Non-pigmented ciliary epithelial cell (primary cell): ENCODE data around the gene SOCS1.

Experiments used
- DNase-seq: peaks from one replicate; pipeline ENCODE4 v3.0.0-alpha.2; 2010; ENCODE audit warnings: low read depth

SOCS1 gene

DNA sequence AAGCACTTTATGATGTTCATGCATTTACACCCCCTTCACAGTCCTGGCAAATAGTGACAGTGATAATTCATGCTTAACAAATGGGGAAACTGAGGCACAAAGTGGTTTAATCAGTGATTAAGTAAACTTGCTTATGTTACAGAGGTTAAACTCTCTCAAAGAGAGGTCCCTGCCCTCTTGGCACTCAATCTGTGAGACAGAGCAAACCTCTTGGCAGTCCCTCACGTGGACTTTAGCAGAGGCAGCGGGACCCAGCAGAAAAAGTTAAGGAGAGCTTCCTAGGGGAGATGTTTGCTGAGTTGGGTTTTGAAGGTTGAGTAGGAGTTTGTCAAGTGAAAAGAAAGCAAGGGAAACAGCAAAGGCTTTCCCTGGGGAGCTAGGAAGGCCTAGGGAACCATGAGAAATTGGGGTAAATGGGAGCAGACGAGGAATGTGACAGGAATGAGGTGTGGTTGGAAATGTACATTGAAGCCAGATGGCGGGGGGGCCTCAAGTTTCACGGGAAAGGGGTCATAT is 10.7 kb downstream of the SOCS1 start:
- DNase-seq, result no peak

DNA sequence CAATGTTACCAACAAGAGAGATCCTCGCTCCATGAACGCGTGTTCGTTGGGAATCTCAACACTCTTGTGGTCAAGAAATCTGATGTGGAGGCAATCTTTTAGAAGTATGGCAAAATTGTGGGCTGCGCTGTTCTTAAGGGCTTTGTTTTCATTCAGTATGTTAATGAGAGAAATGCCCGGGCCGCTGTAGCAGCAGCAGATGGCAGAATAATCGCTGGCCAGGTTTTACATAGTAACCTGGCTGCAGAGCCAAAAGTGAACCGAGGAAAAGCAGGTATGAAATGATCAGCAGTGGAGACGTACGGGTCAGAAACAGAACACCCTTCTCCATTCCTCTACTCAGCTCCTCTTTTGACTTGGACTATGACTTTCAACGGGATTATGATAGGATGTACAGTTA is 13.3 kb downstream of the SOCS1 start:
- DNase-seq, result no peak

DNA sequence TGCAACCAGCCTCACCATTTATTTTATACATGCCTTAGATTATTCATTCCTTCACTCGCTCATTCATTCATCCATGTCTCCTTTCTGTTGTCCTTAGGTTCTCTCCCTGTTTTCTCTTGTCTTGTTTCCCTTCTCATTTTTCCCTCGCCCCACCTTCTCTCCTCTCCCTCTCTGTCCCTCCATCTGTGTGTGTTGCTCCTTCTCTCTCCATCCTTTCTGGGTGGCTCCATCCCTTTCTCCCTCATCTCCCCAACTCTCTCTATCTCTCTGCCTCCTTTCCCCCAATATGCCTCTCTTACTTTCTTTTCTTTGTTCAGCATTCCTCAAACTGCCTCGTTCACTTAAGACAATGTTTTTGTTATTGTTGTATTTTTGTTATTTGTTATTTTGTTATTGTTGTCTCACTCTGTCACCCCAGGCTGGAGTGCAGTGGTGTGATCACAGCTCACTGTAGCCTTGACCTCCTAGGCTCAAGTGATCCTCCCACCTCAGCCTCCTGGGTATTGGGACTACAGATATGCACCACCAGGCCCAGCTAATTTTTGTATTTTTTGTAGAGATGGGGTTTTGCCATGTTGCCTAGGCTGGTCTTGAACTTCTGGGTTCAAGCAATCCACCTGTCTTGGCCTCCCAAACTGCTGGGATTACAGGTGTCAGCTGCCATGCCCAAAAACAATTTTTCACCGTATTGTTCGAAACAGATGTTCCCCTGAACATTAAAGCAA is 14.4 kb downstream of the SOCS1 start:
- DNase-seq, result no peak

DNA sequence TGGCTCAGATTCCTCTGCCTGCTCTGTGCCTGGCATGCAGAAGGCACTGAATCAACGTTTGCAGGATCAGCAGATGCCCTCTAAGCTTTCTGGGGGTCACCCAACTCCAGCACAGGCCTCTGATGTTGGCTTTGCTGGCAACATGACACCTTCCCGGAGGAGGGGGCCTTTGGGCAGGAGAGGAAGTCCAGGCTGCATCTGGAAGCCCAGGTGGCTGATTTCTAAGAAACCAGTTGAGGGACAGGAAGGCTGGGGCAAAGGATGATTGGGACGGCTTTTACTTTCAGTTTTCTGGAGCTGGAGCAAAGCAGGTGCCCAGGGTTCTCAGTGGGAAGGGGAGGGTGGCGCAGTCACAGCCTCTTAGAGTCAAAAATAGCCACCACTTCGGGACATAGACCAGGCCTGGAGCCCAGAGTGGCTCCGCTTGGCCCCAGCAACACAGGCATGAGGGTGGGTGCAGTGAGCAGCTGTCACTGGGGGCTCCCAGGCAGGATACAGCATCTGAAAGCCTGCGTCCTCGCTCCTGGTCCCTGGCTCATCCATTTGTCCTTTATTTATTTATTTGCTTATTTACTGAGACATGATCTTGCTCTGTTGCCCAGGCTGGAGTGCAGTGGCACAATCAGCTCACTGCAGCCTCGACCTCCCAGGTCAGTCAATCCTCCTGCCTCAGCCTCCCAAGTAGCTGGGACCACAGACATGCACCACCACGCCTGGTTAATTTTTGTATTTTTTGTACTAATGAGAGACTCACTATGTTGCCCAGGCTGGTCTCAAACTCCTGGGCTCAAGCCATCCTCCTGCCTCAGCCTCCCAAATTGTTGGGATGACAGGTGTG is 15.1 kb downstream of the SOCS1 start:
- no peak for DNase-seq

DNA sequence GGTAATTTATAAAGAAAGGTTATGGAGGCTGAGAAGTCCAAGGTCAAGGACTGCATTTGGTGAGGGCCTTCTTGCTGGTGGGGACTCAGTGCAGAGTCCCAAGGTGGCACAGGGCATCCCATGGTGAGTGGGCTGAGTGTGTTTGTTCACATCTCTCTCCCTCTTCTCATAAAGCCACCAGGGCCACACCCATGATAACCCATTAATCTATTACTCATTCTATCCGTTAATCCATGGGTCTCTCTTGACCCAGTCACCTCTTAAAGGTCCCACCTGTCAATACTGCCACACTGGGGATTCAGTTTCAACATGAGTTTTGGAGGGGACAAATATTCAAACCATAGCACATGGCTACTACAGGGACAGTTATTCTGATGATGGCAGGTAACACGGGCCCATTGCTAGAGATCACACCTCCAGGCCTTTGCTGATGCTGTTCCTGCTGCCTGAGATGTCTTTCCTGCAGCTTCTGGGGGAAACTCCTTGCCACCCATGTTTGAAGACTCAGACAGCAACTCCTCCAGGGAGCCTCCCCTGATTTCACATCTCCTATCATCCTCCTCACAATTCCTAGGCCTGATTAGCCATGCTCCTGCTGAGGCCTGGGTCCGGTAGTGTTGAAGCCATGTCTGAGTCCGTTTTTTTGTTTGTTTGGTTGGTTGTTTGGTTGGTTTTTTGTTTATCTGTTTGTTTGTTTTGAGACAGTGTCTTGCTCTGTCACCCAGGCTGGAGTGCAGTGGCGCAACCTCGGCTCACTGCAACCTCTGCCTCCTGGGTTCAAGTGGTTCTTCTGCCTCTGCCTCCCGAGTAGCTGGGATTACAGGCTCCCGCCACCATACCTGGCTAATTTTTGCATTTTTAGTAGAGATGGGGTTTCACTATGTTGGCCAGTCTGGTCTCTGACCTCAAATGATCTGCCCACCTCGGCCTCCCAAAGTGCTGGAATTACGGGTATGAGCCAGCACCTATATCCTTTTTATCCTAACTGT is 16.1 kb downstream of the SOCS1 start:
- DNase-seq, result no peak

DNA sequence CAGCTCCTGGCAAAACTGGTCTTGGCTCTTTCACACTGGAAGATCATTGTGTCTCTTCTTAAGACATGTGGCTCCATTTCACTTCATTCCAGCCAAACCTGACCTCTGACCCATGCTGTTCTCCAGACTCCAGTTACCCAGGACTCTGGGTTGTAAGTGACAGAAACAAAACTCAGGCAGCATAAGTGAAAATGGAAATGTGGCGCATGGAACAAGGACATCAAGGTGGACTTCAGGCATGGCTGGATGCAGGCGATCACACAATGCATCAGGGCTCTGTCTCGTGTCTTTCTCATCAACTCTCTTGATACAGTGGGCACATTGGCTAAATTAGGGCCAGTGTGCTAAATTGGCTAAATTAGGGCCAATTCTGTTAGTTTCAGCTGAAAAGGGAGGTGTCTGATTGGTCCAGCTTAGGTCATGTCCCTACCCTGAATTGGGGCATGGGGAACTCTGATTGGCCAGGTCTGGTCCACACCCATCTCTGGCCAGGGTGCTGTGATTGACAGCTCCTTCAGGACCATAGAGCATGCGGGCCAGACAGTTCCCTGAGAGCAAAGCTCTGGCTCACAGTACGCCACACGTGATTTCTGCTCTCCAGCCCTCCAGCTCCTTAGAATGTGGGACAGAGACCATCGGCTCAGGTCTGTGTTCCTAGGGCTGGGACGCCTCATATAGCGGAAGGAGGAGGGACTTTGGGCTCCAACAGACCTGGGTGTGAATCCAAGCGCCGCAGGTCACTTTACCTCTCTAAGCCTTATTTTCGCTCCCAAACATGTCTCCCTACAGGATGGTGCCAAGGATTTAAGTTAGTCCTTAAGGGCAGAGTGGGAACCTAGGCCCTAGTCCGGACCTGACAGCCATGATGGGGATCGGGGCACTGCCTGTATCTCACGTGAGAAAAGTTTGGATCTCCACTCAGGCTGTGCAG is 17.5 kb downstream of the SOCS1 start:
- no peak for DNase-seq

DNA sequence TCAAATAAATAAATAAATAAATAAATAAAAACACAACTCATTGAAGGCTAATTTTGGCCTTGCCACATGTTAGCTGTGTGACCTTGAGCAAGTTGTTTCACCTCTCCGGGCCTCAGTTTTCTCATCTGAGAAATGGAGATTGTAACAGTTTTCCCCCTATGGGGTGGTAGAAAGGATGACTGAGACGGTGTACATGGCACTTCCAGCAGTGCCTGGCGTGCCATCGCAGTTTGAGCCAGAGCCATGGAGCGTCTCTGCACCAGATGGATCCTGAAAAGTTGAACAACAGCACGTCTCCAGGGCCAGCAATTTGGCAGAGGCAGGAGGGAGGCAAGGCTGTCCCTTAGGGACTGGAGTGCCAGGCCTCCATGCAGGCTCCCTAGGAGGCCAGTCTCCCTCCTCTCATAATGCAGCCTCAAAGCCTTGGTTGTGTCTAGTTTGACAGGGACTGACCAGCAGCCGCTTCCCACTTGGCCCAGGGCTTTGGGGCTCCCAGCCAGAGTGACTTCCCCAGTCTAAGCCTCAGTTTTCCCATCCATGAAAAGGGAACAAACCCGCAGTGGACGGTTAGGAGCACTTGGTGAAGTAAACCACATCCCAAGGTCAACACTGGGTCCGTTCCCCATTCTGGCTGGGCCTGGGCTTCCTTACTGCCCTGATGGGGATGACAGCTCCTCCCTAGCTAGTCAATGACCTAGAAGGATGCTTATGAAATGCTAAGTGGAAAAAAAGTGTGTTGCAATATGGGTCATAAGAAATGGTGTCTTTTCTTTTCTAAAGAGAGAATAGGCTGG is 19.3 kb downstream of the SOCS1 start:
- DNase-seq, result no peak

DNA sequence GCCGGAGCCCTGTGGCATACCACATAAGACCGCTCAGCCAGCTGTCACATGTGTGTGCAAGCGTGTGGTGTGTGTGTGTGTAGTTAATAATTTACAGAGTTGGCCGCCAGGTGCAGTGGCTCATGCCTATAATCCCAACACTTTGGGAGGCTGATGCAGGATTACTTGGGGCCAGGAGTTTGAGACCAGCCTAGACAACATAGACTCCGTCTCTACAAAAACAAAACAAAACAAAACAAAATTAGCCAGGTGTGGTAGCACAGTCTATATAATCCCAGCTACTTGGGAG is 20.4 kb downstream of the SOCS1 start:
- DNase-seq, result no peak

DNA sequence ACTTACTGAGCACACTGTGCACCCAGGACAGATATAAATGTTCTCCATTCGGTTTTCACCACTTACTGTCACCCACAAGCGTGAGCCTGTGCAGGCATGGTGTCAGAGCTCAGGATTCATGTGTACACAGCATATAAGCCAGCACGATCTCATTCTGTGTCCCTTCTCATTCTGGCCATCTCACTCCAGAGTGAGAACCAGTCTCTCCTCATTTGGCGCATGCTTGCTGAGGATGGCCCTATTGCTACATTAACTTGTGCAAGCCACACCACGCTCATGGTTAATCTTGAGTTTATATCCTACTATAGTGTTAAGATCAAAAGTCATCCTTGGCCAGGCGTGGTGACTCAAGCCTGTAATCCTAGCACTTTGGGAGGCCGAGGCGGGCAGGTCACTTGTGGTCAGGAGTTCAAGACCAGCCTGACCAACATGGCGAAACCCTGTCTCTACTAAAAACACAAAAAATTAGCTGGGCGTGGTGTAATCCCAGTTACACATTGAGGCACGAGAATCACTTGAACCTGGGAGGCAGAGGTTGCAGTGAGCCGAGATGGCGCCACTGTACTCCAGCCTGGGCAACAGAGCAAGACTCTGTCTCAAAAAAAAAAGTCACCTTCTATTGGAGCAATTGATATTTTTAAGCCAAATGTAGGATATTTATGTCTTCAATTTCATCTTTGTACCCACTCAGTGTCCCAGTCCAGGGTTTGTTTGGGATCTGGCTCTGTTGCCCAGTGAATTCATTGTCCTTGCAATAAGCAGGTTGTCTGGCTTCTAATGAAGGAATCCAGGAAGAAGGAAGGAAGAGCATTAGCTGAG is 20.9 kb downstream of the SOCS1 start:
- no peak for DNase-seq

DNA sequence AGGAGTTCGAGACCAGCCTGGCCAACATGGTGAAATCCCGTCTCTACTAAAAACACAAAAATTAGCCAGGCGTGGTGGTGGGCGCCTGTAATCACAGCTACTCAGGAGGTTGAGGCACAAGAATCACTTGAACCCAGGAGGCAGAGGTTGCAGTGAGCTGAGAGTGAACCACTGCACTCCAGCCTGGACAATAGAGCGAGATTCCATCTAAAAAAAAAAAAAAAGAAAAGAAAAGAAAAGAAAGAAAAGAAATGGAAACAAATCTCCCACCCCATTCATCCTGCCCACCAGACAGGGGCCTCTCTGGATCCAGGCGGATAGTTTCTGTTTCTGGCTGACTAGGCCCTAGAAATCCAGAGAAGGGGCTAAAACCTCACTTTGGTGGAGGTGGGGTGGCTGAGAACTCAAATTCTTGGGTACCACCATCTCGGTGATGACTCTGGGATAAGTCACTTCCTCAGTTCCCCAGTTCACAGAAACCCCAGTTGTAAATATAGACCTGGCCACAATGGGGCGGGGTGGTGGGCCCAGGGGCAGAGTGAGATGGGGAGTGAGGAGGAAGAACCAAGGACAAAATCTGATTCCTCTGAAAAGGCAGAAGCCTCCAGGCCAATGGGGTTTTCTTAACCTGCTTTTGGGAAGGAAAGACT is 22.2 kb downstream of the SOCS1 start:
- DNase-seq, result no peak

DNA sequence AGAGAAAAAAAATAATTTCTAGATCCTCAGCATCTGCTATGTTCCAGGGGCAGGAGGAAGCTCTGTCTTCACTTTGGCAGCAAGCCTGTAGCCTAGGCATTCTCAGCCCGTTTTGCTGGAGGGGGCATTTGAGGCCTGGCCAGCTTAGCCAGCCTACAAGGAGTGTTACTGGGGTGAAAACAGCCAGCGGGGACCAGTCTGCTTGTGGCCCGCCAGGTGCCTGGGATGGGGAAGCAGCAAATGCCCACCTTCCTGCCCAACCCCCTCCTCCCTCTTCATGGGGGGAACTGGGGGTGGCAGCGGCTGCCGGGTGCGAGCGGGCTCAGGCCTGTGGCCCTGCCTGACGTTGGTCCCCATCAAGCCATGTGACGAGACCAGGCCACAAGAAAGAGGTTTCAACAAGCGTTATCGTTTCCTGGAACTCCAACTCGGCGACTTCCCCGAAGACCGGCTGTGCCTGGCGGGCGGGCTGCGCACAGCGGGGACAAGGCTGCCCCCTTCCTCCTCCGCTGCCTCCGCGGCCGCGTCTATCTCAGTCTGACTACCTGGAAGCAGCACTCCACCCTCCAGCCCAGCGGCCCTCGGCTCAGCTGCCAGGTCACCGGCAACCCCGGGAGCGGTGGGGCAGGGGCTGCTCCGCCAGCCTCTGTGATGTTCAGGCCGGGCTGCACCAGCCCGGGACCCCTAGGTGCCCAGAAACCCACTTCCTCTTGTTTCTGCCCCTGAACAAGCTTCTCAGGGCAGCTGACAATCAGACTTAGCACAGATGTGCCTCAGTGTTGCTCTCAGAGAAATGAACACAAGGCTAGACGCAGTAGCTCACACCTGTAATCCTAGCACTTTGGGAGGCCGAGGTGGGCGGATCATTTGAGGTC is 22.9 kb downstream of the SOCS1 start:
- DNase-seq, result no peak

DNA sequence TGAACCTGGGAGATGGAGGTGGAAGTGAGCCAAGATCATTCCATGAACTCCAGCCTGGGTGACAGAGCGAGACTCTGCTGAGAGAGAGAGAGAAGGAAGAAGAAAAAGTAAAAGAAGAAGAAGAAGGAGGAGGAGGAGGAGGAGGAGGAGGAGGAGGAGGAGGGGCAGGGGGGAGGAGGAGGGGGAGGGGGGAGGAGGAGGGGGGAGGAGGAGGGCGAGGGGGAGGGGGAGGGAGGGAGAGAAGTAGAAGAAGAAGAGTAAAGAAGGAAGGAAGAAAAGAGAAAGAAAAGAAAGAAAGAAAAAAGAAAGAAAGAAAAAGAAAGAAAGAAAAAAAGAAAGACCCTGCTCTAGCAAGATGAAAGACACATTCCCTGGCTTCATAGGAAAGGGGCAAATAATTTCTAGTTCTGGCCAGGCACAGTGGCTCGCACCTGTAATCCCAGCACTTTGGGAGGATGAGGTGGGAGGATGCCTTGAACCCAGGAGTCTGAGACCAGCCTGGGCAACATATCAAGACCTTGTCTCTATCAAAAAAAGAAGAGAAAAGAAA is 23.6 kb downstream of the SOCS1 start:
- DNase-seq, result no peak

DNA sequence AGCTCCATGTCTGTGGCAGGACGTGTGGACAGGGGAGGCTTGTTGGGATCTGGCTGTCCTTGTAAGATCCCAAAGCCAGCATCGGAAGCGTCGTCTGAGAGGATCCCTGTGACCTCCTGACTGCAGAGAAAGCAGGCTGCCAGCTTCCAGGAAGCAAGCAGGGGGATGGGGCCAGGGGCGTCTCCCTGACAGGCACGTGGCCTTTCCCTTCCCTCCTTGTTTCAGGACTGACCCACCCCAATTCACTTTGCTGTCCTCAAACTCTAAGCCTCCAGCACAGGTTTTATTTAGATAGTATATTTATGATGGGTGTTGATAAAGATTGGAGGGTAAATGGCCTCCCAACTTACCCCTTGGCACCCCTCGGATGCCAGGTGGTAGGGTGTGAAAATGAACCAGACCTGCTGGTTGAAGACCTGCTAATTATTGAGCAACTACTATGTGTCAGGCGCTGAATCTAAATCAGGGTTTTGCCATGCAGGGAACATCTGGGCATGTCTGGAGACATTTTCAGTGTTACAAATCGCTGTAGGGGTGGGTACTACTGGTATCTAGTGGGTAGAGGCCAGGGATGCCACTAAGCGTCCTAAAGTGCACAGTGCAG is 24.5 kb downstream of the SOCS1 start:
- no peak for DNase-seq

DNA sequence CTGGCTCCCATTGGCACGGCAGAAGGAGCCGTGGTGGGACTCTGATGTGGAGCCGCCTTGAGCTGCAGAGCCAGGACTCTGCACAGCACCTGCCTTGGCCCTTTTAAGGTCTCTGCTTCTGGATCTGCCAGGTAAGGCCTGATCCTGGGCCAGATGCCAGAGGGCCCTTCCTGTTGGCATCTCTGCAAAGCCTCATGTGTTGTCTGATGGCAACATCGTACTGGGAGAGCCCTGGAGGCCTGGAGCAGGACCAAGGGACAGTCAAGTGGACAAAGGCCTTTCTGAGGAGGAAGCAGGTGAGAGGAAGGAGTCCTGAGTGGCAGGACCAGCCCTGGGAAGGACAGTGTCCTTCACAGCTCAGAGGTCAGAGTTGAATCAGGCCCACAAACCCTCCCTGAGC is 26.1 kb downstream of the SOCS1 start:
- DNase-seq, result no peak

DNA sequence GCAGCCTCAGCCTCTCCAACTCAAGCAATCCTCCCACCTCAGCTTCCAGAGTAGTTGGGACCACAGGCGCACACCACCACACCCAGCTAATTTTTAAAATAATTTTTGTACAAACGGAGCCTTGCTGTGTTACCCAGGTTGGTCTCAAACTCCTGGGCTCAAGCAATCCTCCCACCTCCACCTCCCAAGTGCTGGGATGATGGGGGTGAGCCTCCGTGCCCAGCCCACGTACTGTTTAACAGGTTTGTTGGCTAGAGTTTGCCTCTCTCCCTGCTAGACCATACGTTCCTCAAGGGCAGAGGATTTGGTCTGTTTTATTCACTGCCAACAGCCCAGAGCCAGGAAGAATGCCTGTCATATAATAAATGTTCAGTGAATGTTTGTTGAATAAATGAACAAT is 26.6 kb downstream of the SOCS1 start:
- DNase-seq, result no peak

DNA sequence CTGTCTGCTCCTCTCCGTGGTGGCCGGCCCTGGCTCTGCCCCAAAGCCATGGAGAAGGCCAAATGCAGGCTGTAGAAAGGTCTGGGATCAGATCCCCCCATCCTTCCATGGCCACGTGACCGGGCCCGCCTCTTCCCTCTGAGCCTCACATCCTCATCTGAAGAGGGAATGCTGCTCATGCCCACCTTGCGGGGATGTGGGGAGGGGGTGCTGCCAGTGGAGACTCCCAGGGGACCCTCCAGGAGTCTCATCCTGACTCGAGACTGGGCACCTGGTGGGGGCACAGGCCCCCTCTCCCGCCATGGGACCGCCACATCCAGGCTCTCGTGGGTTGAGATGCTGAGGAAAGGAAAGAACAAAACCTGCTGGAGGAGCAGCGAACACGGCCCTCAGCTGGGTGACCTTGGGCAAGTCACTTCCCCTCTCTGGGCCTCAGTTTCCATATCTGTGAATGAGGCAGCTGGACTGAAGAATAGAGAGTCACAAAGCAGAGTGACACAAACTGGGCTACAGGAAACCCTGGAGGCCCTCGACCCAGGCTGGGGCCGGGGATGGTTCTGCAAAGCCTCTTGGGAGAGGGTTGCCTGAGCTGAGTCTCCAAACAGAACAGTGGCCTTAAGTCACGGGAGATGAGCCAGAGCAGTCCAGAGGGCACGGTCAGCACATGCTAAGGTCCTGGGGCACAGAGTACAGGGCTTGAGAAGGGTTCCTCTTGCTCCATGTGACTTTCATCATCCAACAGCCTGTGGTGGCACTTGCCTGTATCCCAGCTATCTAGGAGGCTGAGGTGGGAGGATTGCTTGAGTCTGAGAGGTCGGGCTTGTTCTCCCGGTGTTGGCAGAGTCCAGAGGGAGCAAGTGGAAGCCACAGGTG is 30.1 kb downstream of the SOCS1 start:
- DNase-seq, result no peak
